ENCODE results near the gene CA10.

Gene CA10

GRCh38 chr17:51876986-51877385 lies 281.5 kb downstream of the CA10 start:
- Histone ChIP-seq H3K9me2 (ENCODE audit: low read depth, low read length) (no peaks in the 10 kb centered on the region), H2AFZ (ENCODE audit: low read length) (no peak overlapping the region), H3F3A (ENCODE audit: insufficient read depth, low read length) (no peaks in the 10 kb centered on the region), H3K4me2 (ENCODE audit: low read length) (no peak overlapping the region), H3K9me3 (ENCODE audit: low read length) (no peaks in the 10 kb centered on the region), H3K79me2 (ENCODE audit: insufficient read depth, low read length) (no peaks in the 10 kb centered on the region), H3K36me3 (ENCODE audit: insufficient read depth, low read length) (no peaks in the 10 kb centered on the region), H4K20me1 (ENCODE audit: insufficient read depth, low read length) (no peaks in the 10 kb centered on the region), H3K4me3 (ENCODE audit: low read depth, low read length, poor library complexity, severe bottlenecking) (no peak overlapping the region), H3K27ac (ENCODE audit: low read depth, low read length, poor library complexity, severe bottlenecking) (no peak overlapping the region), H3K9ac (ENCODE audit: low read length) (no peak overlapping the region), H3K4me1 (ENCODE audit: insufficient read depth, low read length, severe bottlenecking) (no peaks in the 10 kb centered on the region), H3K27me3 (ENCODE audit: insufficient read depth, low read length) (no peaks in the 10 kb centered on the region)
- TF ChIP-seq CTCF (IDR thresholded peaks at IDR 0.05; ENCODE audit: low read length): no peak
- no peak for TF ChIP-seq EZH2 (IDR thresholded peaks at IDR 0.05; ENCODE audit: borderline replicate concordance, low read length)

- no peaks in the 10 kb centered on the region for H3K27me3 ChIP-seq (ENCODE audit: insufficient read depth, low read length)
- H3K9ac ChIP-seq (ENCODE audit: low read length): no peak overlapping the region
- H3F3A ChIP-seq (ENCODE audit: insufficient read depth, low read length): no peaks in the 10 kb centered on the region
- H3K4me2 ChIP-seq (ENCODE audit: low read length): no peak overlapping the region
- H3K9me3 ChIP-seq (ENCODE audit: low read length): no peaks in the 10 kb centered on the region
- H4K20me1 ChIP-seq (ENCODE audit: insufficient read depth, low read length): no peaks in the 10 kb centered on the region
- H3K27ac ChIP-seq (ENCODE audit: low read depth, low read length, poor library complexity, severe bottlenecking): no peak overlapping the region
- no peaks in the 10 kb centered on the region for H3K9me2 ChIP-seq (ENCODE audit: low read depth, low read length)
- H3K4me3 ChIP-seq (ENCODE audit: low read depth, low read length, poor library complexity, severe bottlenecking): no peak overlapping the region
- no peaks in the 10 kb centered on the region for H3K79me2 ChIP-seq (ENCODE audit: insufficient read depth, low read length)
- H3K36me3 ChIP-seq (ENCODE audit: insufficient read depth, low read length): no peaks in the 10 kb centered on the region
- TF ChIP-seq CTCF (IDR thresholded peaks at IDR 0.05; ENCODE audit: low read length) (no peak), EZH2 (IDR thresholded peaks at IDR 0.05; ENCODE audit: borderline replicate concordance, low read length) (no peak)
- H3K4me1 ChIP-seq (ENCODE audit: insufficient read depth, low read length, severe bottlenecking): no peaks in the 10 kb centered on the region
- H2AFZ ChIP-seq (ENCODE audit: low read length): no peak overlapping the region
Observed at GRCh38 chr17:51873302-51873701, 285.2 kb downstream of the CA10 start.

- Histone ChIP-seq H3K4me2 (ENCODE audit: low read length) (no peak overlapping the region), H3K36me3 (ENCODE audit: insufficient read depth, low read length) (no peaks in the 10 kb centered on the region), H3K27me3 (ENCODE audit: insufficient read depth, low read length) (no peaks in the 10 kb centered on the region), H3K4me1 (ENCODE audit: insufficient read depth, low read length, severe bottlenecking) (no peaks in the 10 kb centered on the region), H3K79me2 (ENCODE audit: insufficient read depth, low read length) (no peaks in the 10 kb centered on the region), H4K20me1 (ENCODE audit: insufficient read depth, low read length) (no peaks in the 10 kb centered on the region), H3K27ac (ENCODE audit: low read depth, low read length, poor library complexity, severe bottlenecking) (no peak overlapping the region), H3F3A (ENCODE audit: insufficient read depth, low read length) (no peaks in the 10 kb centered on the region), H3K9me3 (ENCODE audit: low read length) (no peaks in the 10 kb centered on the region), H3K9me2 (ENCODE audit: low read depth, low read length) (no peaks in the 10 kb centered on the region), H3K9ac (ENCODE audit: low read length) (no peak overlapping the region), H2AFZ (ENCODE audit: low read length) (no peak overlapping the region), H3K4me3 (ENCODE audit: low read depth, low read length, poor library complexity, severe bottlenecking) (no peak overlapping the region)
- TF ChIP-seq CTCF (IDR thresholded peaks at IDR 0.05; ENCODE audit: low read length): no peak
- no peak for TF ChIP-seq EZH2 (IDR thresholded peaks at IDR 0.05; ENCODE audit: borderline replicate concordance, low read length)
Observed at GRCh38 chr17:51869387-51869786, 289.1 kb downstream of the CA10 start.
